GM23338 (cell line): ENCODE data around the gene SLC25A30. TPM values are rescaled to one million over a fixed set of nuclear protein-coding genes. Genes with fewer than 3 reads are reported as not detected.
A peak's percentile ranks its signal among the peaks of the same experiment; 100 is the strongest.

Experiments used
- ATAC-seq: fragments of 200-7000 bp; cut with Tn5 transposase; 3 replicates; pipeline ENCODE4 v1.9.1; 2020
- DNase-seq: peaks from one replicate; pipeline ENCODE4 v3.0.0-alpha.2; 2015; ENCODE audit warnings: low spot score
- H2AFZ ChIP-seq: fragments of 200-600 bp; sonication (generic); 2 replicates; pipeline ENCODE4 v1.8.0; 2016; ENCODE audit warnings: antibody characterized with exemption, mild to moderate bottlenecking, moderate library complexity
- H3F3A ChIP-seq: fragments of 200-600 bp; sonication (generic); replicated peaks from 2 replicates; pipeline ENCODE4 v1.8.0; 2017; ENCODE audit warnings: antibody characterized with exemption, mixed run types, low read depth
- H3K27ac ChIP-seq: fragments of 200-600 bp; sonication (generic); 2 replicates; pipeline ENCODE4 v1.6.1; 2016; ENCODE audit warnings: low read depth
- H3K27me3 ChIP-seq: fragments of 200-600 bp; sonication (generic); 2 replicates; pipeline ENCODE4 v1.8.0; 2016; ENCODE audit warnings: mild to moderate bottlenecking, mixed run types, moderate library complexity; ENCODE audit not compliant: insufficient read depth
- H3K36me3 ChIP-seq: fragments of 200-600 bp; sonication (generic); 2 replicates; pipeline ENCODE4 v1.8.0; 2016; ENCODE audit warnings: mild to moderate bottlenecking; ENCODE audit not compliant: insufficient read depth
- H3K4me1 ChIP-seq: fragments of 200-600 bp; sonication (generic); 2 replicates; pipeline ENCODE4 v1.8.0; 2016; ENCODE audit warnings: mild to moderate bottlenecking, moderate library complexity; ENCODE audit not compliant: insufficient read depth
- H3K4me2 ChIP-seq: fragments of 200-600 bp; sonication (generic); 2 replicates; pipeline ENCODE4 v1.7.1; 2017; ENCODE audit warnings: mixed run types
- H3K4me3 ChIP-seq: fragments of 200-600 bp; sonication (generic); 2 replicates; pipeline ENCODE4 v1.6.1; 2016; ENCODE audit warnings: mixed run types
- H3K79me2 ChIP-seq: fragments of 200-600 bp; sonication (generic); replicated peaks from 2 replicates; pipeline ENCODE4 v1.8.0; 2017; ENCODE audit warnings: mild to moderate bottlenecking; ENCODE audit not compliant: insufficient read depth
- H3K9me2 ChIP-seq: fragments of 200-600 bp; sonication (generic); 2 replicates; pipeline ENCODE4 v1.8.0; 2017; ENCODE audit not compliant: insufficient read depth
- H4K20me1 ChIP-seq: fragments of 200-600 bp; sonication (generic); replicated peaks from 2 replicates; pipeline ENCODE4 v1.8.0; 2017; ENCODE audit warnings: mild to moderate bottlenecking; ENCODE audit not compliant: insufficient read depth
- H3K27ac Mint-ChIP-seq: 2 replicates; pipeline ENCODE4 v1.8.0; 2020; ENCODE audit warnings: inconsistent platforms, mild to moderate bottlenecking, moderate library complexity, mixed read lengths
- H3K27me3 Mint-ChIP-seq: 3 replicates; pipeline ENCODE4 v1.8.0; 2022; ENCODE audit warnings: low read depth, mild to moderate bottlenecking, moderate library complexity, mixed read lengths, inconsistent platforms; ENCODE audit not compliant: insufficient read depth, poor library complexity
- H3K36me3 Mint-ChIP-seq: 3 replicates; pipeline ENCODE4 v1.8.0; 2021; ENCODE audit warnings: low read depth, mild to moderate bottlenecking, inconsistent platforms, moderate library complexity, mixed read lengths
- H3K4me1 Mint-ChIP-seq: 3 replicates; pipeline ENCODE4 v1.8.0; 2020; ENCODE audit warnings: mild to moderate bottlenecking, inconsistent platforms, mixed read lengths
- H3K4me3 Mint-ChIP-seq: 3 replicates; pipeline ENCODE4 v1.8.0; 2021; ENCODE audit warnings: moderate library complexity, mild to moderate bottlenecking, inconsistent platforms, mixed read lengths
- H3K9me3 Mint-ChIP-seq: 3 replicates; pipeline ENCODE4 v1.8.0; 2020; ENCODE audit warnings: moderate library complexity, mild to moderate bottlenecking, inconsistent platforms, mixed read lengths
- CREB1 ChIP-seq: fragments of 250-450 bp; sonication (Bioruptor Pico); IDR thresholded peaks from 2 replicates; pipeline ENCODE4 v1.5.0; 2020; ENCODE audit warnings: low read depth, mild to moderate bottlenecking, moderate library complexity
- CTCF ChIP-seq, 2 experiments: fragments of 200-600 bp in 1 of 2; sonication (generic) in 1 of 2; conservative IDR thresholded peaks; 2 replicates each; pipeline versions ENCODE4 v1.5.1 to v1.6.1; 2016 to 2017; ENCODE audit warnings: antibody characterized with exemption in 2 of 2, low read depth in 2 of 2, mild to moderate bottlenecking in 2 of 2, moderate library complexity in 1 of 2
- ETS1 ChIP-seq: IDR thresholded peaks from 2 replicates; pipeline ENCODE4 v1.6.1; 2016; ENCODE audit warnings: antibody characterized with exemption
- EZH2 ChIP-seq: fragments of 200-600 bp; sonication (generic); IDR thresholded peaks from one replicate; pipeline ENCODE4 v1.8.0; 2017; ENCODE audit warnings: antibody characterized with exemption, mild to moderate bottlenecking, low read depth; ENCODE audit not compliant: unreplicated experiment
- EZH2phosphoT487 ChIP-seq: fragments of 200-600 bp; sonication (generic); IDR thresholded peaks from one replicate; pipeline ENCODE4 v1.8.1; 2018; ENCODE audit warnings: antibody characterized with exemption; ENCODE audit not compliant: unreplicated experiment
- NANOG ChIP-seq: IDR thresholded peaks from 2 replicates; pipeline ENCODE4 v1.6.1; 2016; ENCODE audit warnings: antibody characterized with exemption, borderline replicate concordance
- POLR2AphosphoS5 ChIP-seq: IDR thresholded peaks from 2 replicates; pipeline ENCODE4 v1.6.1; 2016; ENCODE audit warnings: antibody characterized with exemption, low read depth
- REST ChIP-seq: IDR thresholded peaks from one replicate; pipeline ENCODE4 v1.6.1; 2018; ENCODE audit warnings: antibody characterized with exemption; ENCODE audit not compliant: unreplicated experiment
- ZNF331 ChIP-seq: fragments of 250-450 bp; sonication (Bioruptor Pico); IDR thresholded peaks from 2 replicates; pipeline ENCODE4 v1.5.0; 2020; ENCODE audit warnings: low read depth, mild to moderate bottlenecking, moderate library complexity
- polyA plus RNA-seq: library from polyadenylated mRNA; unstranded; fragments of >200 nt; fragmentation: Nextera tagmentation; extraction: Ambion mirVana; gene quantifications from 2 replicates; pipeline ENCODE4 v1.2.1, GENCODE V29; 2016
- total RNA-seq: library from RNA; depleted of rRNA; stranded (reverse); fragments of >200 nt; shearing (Covaris generic); gene quantifications from 2 replicates; pipeline ENCODE4 v1.2.3, GENCODE V29; 2014

SLC25A30 gene
- total and polyA plus RNA-seq, 2 experiments from 2014 or later: 2.0 to 7.5 TPM

- TF ChIP-seq CREB1 (CRISPR knock-in tag): peak; percentile 56
Observed at GRCh38 chr13:45417790-45418534, at the start of gene SLC25A30 (continued).

GRCh38 chr13:45466359-45466758 is 48.2 kb upstream of the SLC25A30 start:
- no peak for TF ChIP-seq POLR2AphosphoS5
- no peak for TF ChIP-seq EZH2
- H3K9me2 ChIP-seq: no peaks in the 10 kb centered on the region
- Mint-ChIP-seq H3K27me3 (no peaks in the 10 kb centered on the region), H3K36me3 (peaks cover 5% of the 10 kb centered on the region; the same call in 2 of the 3 replicates), H3K4me1 (peaks cover 21% of the 10 kb centered on the region), H3K27ac (no peak overlapping the region), H3K9me3 (no peaks in the 10 kb centered on the region; the same call in 2 of the 3 replicates), H3K4me3 (peak overlapping the region; percentile 92)
- H3K4me3 ChIP-seq: peak overlapping the region; percentile 72
- peak overlapping the region; percentile 95 for H3K4me2 ChIP-seq
- H3K27me3 ChIP-seq: no peaks in the 10 kb centered on the region; the same call in 1 of the 2 replicates
- ATAC-seq (no peak), DNase-seq (no peak)
- H2AFZ ChIP-seq: no peak overlapping the region
- peaks cover 20% of the 10 kb centered on the region for H4K20me1 ChIP-seq
- peaks cover 62% of the 10 kb centered on the region for H3K79me2 ChIP-seq
- no peak overlapping the region; the same call in 1 of the 2 replicates for H3K27ac ChIP-seq
- no peaks in the 10 kb centered on the region for H3K36me3 ChIP-seq
- H3F3A ChIP-seq: peaks cover 8% of the 10 kb centered on the region; the same call in 1 of the 2 replicates
- H3K4me1 ChIP-seq: peaks cover 12% of the 10 kb centered on the region; the same call in 1 of the 2 replicates

GRCh38 chr13:45464687-45465453 is 46.7 kb upstream of the SLC25A30 start, which contains the start of gene COG3:
Gene COG3, plus strand, starts transcription at chr13:45464939. Its CDS starts 98 bp downstream, at chr13:45465037.
- H3K36me3 Mint-ChIP-seq: peaks cover 5% of the 10 kb centered on the region; the same call in 2 of the 3 replicates
- Histone ChIP-seq H3K4me3 (peak within 1 kb of the TSS; percentile 72), H3F3A (peaks cover 8% of the 10 kb centered on the region; the same call in 1 of the 2 replicates), H3K4me2 (peak within 1 kb of the TSS; percentile 95), H3K9me2 (no peaks in the 10 kb centered on the region), H4K20me1 (peaks cover 12% of the 10 kb centered on the region; the same call in 1 of the 2 replicates), H3K27ac (peak within 1 kb of the TSS; percentile 90), H2AFZ (peak within 1 kb of the TSS; percentile 64), H3K27me3 (no peaks in the 10 kb centered on the region; the same call in 1 of the 2 replicates), H3K36me3 (no peaks in the 10 kb centered on the region), H3K79me2 (peaks cover 47% of the 10 kb centered on the region), H3K4me1 (peaks cover 12% of the 10 kb centered on the region; the same call in 1 of the 2 replicates)
- H3K9me3 Mint-ChIP-seq: no peaks in the 10 kb centered on the region; the same call in 2 of the 3 replicates
- peak; percentile 94 for ATAC-seq
- DNase-seq: peak; percentile 98
- H3K4me1 Mint-ChIP-seq: peaks cover 21% of the 10 kb centered on the region
- peak within 1 kb of the TSS; percentile 92 for H3K4me3 Mint-ChIP-seq
- H3K27ac Mint-ChIP-seq: peak within 1 kb of the TSS; percentile 95
- H3K27me3 Mint-ChIP-seq: no peaks in the 10 kb centered on the region
- peak; percentile 9; the same call in 1 of the 2 replicates for TF ChIP-seq NANOG
- no peak for TF ChIP-seq REST
- no peak for TF ChIP-seq EZH2phosphoT487
- no peak for TF ChIP-seq ZNF331 (CRISPR knock-in tag)
- TF ChIP-seq ETS1: peak; percentile 91
- 0 out of 4 replicates have a peak, but pooled peaks have one; percentile 7 to 25 for TF ChIP-seq CTCF (conservative IDR thresholded peaks at IDR 0.05; ENCODE audit: low read depth in 2 of 2)
- TF ChIP-seq EZH2: no peak
